H9 (cell line): Measurements from ENCODE around the gene CIDEC. TPM values are rescaled to one million over a fixed set of nuclear protein-coding genes. Genes with fewer than 3 reads are reported as not detected.

Experiments used
- DNase-seq: peaks from one replicate; pipeline ENCODE4 v3.0.0-alpha.2; 2017
- H2AFZ ChIP-seq: one replicate; pipeline ENCODE4 v1.6.1; 2013; ENCODE audit warnings: mild to moderate bottlenecking, low read length, control low read depth, moderate library complexity
- H2AK5ac ChIP-seq: 2 replicates; pipeline ENCODE4 v1.6.1; 2013; ENCODE audit warnings: low read length, control low read depth, mixed read lengths; ENCODE audit not compliant: insufficient read length
- H2BK120ac ChIP-seq: one replicate; pipeline ENCODE4 v1.6.1; 2013; ENCODE audit warnings: low read depth, mild to moderate bottlenecking, low read length, control low read depth, inconsistent platforms; ENCODE audit not compliant: poor library complexity, severe bottlenecking
- H2BK12ac ChIP-seq: 2 replicates; pipeline ENCODE4 v1.6.1; 2013; ENCODE audit warnings: low read length, control low read depth, mixed read lengths, low read depth; ENCODE audit not compliant: insufficient read length
- H2BK15ac ChIP-seq: 2 replicates; pipeline ENCODE4 v1.6.1; 2013; ENCODE audit warnings: low read depth, low read length, control low read depth
- H2BK20ac ChIP-seq: one replicate; pipeline ENCODE4 v1.6.1; 2013; ENCODE audit warnings: low read depth, mild to moderate bottlenecking, low read length, control low read depth, inconsistent platforms; ENCODE audit not compliant: poor library complexity, severe bottlenecking
- H2BK5ac ChIP-seq: 2 replicates; pipeline ENCODE4 v1.6.1; 2013; ENCODE audit warnings: low read length, control low read depth, mixed read lengths; ENCODE audit not compliant: insufficient read length
- H3K14ac ChIP-seq: 2 replicates; pipeline ENCODE4 v1.6.1; 2013; ENCODE audit warnings: low read length, control low read depth; ENCODE audit not compliant: insufficient read depth
- H3K18ac ChIP-seq: 2 replicates; pipeline ENCODE4 v1.6.1; 2013; ENCODE audit warnings: low read depth, mild to moderate bottlenecking, mixed read lengths, low read length, control low read depth; ENCODE audit not compliant: insufficient read length
- H3K23ac ChIP-seq: 2 replicates; pipeline ENCODE4 v1.6.1; 2013; ENCODE audit warnings: low read length, control low read depth, mixed read lengths, low read depth; ENCODE audit not compliant: insufficient read length
- H3K23me2 ChIP-seq: 2 replicates; pipeline ENCODE4 v1.6.1; 2013; ENCODE audit warnings: low read depth, mild to moderate bottlenecking, mixed read lengths, low read length, control low read depth; ENCODE audit not compliant: insufficient read length, poor library complexity, severe bottlenecking
- H3K27ac ChIP-seq: 2 replicates; pipeline ENCODE4 v1.5.1; 2013; ENCODE audit warnings: low read length, control low read depth, mixed read lengths, low read depth; ENCODE audit not compliant: insufficient read length
- H3K27me3 ChIP-seq: 2 replicates; pipeline ENCODE4 v1.6.1; 2013; ENCODE audit warnings: low read length, control low read depth, inconsistent platforms; ENCODE audit not compliant: insufficient read depth
- H3K4ac ChIP-seq: 2 replicates; pipeline ENCODE4 v1.6.1; 2013; ENCODE audit warnings: low read depth, mild to moderate bottlenecking, control low read depth, inconsistent platforms, low read length, moderate library complexity
- H3K4me1 ChIP-seq: 2 replicates; pipeline ENCODE4 v1.6.1; 2013; ENCODE audit warnings: low read length, control low read depth, inconsistent platforms; ENCODE audit not compliant: insufficient read depth
- H3K4me2 ChIP-seq: 2 replicates; pipeline ENCODE4 v1.6.1; 2013; ENCODE audit warnings: low read length, control low read depth, mixed read lengths; ENCODE audit not compliant: insufficient read length, insufficient read depth
- H3K56ac ChIP-seq: 2 replicates; pipeline ENCODE4 v1.6.1; 2013; ENCODE audit warnings: low read depth, mild to moderate bottlenecking, mixed read lengths, low read length, control low read depth; ENCODE audit not compliant: insufficient read length
- H3K79me1 ChIP-seq: 2 replicates; pipeline ENCODE4 v1.6.1; 2013; ENCODE audit warnings: low read depth, mild to moderate bottlenecking, moderate library complexity, low read length, control low read depth, inconsistent platforms; ENCODE audit not compliant: insufficient read depth, poor library complexity, severe bottlenecking
- H3K79me2 ChIP-seq: 2 replicates; pipeline ENCODE4 v1.6.1; 2013; ENCODE audit warnings: low read length, control low read depth, inconsistent platforms; ENCODE audit not compliant: insufficient read depth
- H3K9ac ChIP-seq: 2 replicates; pipeline ENCODE4 v1.6.1; 2013; ENCODE audit warnings: low read length, control low read depth, mixed read lengths; ENCODE audit not compliant: insufficient read length; ENCODE audit errors: extremely low read depth
- H3K9me3 ChIP-seq: one replicate; pipeline ENCODE4 v1.6.1; 2013; ENCODE audit warnings: low read depth, low read length, inconsistent platforms; ENCODE audit not compliant: control insufficient read depth
- H3T11ph ChIP-seq: one replicate; pipeline ENCODE4 v1.6.1; 2013; ENCODE audit warnings: mild to moderate bottlenecking, low read length, control low read depth, inconsistent platforms
- H4K20me1 ChIP-seq: one replicate; pipeline ENCODE4 v1.6.1; 2013; ENCODE audit not compliant: control insufficient read depth, insufficient read length, insufficient read depth
- H4K5ac ChIP-seq: 2 replicates; pipeline ENCODE4 v1.6.1; 2013; ENCODE audit warnings: low read depth, mild to moderate bottlenecking, mixed read lengths, low read length, control low read depth; ENCODE audit not compliant: insufficient read length
- H4K8ac ChIP-seq: replicated peaks from 2 replicates; pipeline ENCODE4 v1.6.1; 2013; ENCODE audit warnings: low read length, control low read depth, mixed read lengths, low read depth; ENCODE audit not compliant: insufficient read length
- H4K91ac ChIP-seq: 2 replicates; pipeline ENCODE4 v1.6.1; 2013; ENCODE audit warnings: low read depth, mild to moderate bottlenecking, moderate library complexity, mixed read lengths, low read length, control low read depth; ENCODE audit not compliant: insufficient read length
- H3K27ac Mint-ChIP-seq, 3 experiments: 2 replicates in 2 of 3; 3 replicates in 1 of 3; pipeline ENCODE4 v1.8.0; 2020 to 2021; ENCODE audit warnings: mixed read lengths in 3 of 3, mild to moderate bottlenecking in 1 of 3, moderate library complexity in 1 of 3
- H3K27me3 Mint-ChIP-seq: 2 replicates; pipeline ENCODE4 v1.8.0; 2021; ENCODE audit warnings: low read depth, mild to moderate bottlenecking, moderate library complexity, mixed read lengths
- H3K36me3 Mint-ChIP-seq, 3 experiments: 2 replicates in 2 of 3; 3 replicates in 1 of 3; pipeline ENCODE4 v1.8.0; 2020 to 2021; ENCODE audit warnings: low read depth in 3 of 3, mixed read lengths in 3 of 3; ENCODE audit not compliant: insufficient read depth in 1 of 3
- H3K4me1 Mint-ChIP-seq, 2 experiments: 2 replicates each; pipeline ENCODE4 v1.8.0; 2020; ENCODE audit warnings: mixed read lengths in 2 of 2
- H3K4me3 Mint-ChIP-seq, 2 experiments: 2 replicates in 1 of 2; 3 replicates in 1 of 2; pipeline ENCODE4 v1.8.0; 2020 to 2021; ENCODE audit warnings: mild to moderate bottlenecking in 2 of 2, mixed read lengths in 2 of 2, moderate library complexity in 1 of 2
- H3K9me3 Mint-ChIP-seq, 2 experiments: 2 replicates in 1 of 2; 3 replicates in 1 of 2; pipeline ENCODE4 v1.8.0; 2020; ENCODE audit warnings: mild to moderate bottlenecking in 2 of 2, mixed read lengths in 2 of 2, moderate library complexity in 1 of 2
- WGBS: extraction: QIAGEN DNeasy Blood & Tissue Kit; methylation state at CpG from one replicate; pipeline ENCODE4 v1.1.7; 2013; ENCODE audit warnings: missing lambda C conversion rate, low lambda C conversion rate, mixed read lengths; ENCODE audit not compliant: insufficient read length; ENCODE audit errors: extremely low coverage; 5-methylcytosine and 5-hydroxymethylcytosine counted together
- total RNA-seq: library from RNA; stranded (reverse); gene quantifications from 2 replicates; pipeline ENCODE4 v1.2.1, GENCODE V29; 2021
- TF ChIP-seq, protein P1 (sequence below): fragments of 200-600 bp; sonication (generic); conservative IDR thresholded peaks from 3 replicates; pipeline ENCODE4 v1.8.0; 2021; ENCODE audit warnings: antibody characterized with exemption, mild to moderate bottlenecking

CIDEC gene
- total RNA-seq, 1 experiment from 2014 or later = not detected

DNA sequence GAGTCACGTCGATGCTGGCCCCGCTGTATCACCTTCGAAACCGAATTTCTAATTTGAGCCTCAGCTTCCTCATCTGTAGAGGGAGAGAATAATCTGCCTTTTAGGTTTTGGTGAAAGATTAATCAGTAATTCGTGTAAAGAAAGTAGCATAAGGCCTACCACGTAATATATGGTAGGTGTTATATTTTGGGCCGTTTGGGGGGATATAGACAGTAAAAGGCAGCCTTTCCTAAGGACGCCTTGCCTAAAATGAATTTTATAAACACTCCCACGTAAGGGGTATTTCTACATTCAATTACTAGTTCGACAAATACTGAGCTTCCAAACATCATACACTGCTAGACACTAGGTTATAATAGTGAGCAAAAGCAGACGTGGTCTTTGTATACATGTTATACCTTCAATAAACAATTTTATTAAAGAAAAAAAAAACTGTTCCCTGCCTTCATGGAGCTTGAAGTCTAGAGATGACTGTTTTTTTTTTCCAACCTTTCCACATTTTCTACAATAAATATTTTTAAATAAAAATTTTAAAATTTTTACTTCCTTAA lies 11.1 kb upstream of the CIDEC start:
- Histone ChIP-seq H3K4me1 (no peaks in the 10 kb centered on the region), H4K5ac (no peak overlapping the region), H2BK12ac (no peak overlapping the region), H3K4ac (no peak overlapping the region), H2AFZ (no peak overlapping the region), H3K56ac (no peak overlapping the region), H4K20me1 (no peaks in the 10 kb centered on the region), H3K27me3 (no peaks in the 10 kb centered on the region; the same call in 1 of the 2 replicates), H2BK5ac (no peak overlapping the region), H3K4me2 (peak overlapping the region; percentile 83), H4K8ac (no peak overlapping the region), H3K18ac (peak overlapping the region; percentile 59), H2AK5ac (no peak overlapping the region), H3K9ac (peak overlapping the region; percentile 85), H3K79me2 (peaks cover 6% of the 10 kb centered on the region; the same call in 1 of the 2 replicates), H2BK120ac (no peak overlapping the region), H3K23me2 (no peaks in the 10 kb centered on the region), H3K23ac (no peak overlapping the region), H3K9me3 (no peaks in the 10 kb centered on the region), H3K79me1 (peaks cover 6% of the 10 kb centered on the region), H2BK15ac (no peak overlapping the region), H3T11ph (no peak overlapping the region), H2BK20ac (no peak overlapping the region), H3K27ac (no peak overlapping the region), H3K14ac (peak overlapping the region; percentile 88), H4K91ac (no peak overlapping the region)
- TF ChIP-seq, protein P1, sequence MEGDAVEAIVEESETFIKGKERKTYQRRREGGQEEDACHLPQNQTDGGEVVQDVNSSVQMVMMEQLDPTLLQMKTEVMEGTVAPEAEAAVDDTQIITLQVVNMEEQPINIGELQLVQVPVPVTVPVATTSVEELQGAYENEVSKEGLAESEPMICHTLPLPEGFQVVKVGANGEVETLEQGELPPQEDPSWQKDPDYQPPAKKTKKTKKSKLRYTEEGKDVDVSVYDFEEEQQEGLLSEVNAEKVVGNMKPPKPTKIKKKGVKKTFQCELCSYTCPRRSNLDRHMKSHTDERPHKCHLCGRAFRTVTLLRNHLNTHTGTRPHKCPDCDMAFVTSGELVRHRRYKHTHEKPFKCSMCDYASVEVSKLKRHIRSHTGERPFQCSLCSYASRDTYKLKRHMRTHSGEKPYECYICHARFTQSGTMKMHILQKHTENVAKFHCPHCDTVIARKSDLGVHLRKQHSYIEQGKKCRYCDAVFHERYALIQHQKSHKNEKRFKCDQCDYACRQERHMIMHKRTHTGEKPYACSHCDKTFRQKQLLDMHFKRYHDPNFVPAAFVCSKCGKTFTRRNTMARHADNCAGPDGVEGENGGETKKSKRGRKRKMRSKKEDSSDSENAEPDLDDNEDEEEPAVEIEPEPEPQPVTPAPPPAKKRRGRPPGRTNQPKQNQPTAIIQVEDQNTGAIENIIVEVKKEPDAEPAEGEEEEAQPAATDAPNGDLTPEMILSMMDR = no peak
- Mint-ChIP-seq H3K27ac (peak overlapping the region in 1 of 3 experiments; percentile 98; a peak in 2 of 7 replicates), H3K4me3 (peak overlapping the region; percentile 97 to 98), H3K27me3 (no peaks in the 10 kb centered on the region; the same call in 1 of the 2 replicates), H3K4me1 (peaks cover 1 to 10% of the 10 kb centered on the region in 2 experiments; a peak in 2 of 4 replicates), H3K36me3 (peaks cover 15 to 30% (median 29%) of the 10 kb centered on the region in 3 experiments), H3K9me3 (no peaks in the 10 kb centered on the region)
- no peak for DNase-seq
- WGBS = no CpG with 5 or more reads among the region's 12 CpGs
